Hepatocyte (in vitro differentiated cells): ENCODE data around the gene TMEM59. TPM values are rescaled to one million over a fixed set of nuclear protein-coding genes. Genes with fewer than 3 reads are reported as not detected.
A peak's percentile ranks its signal among the peaks of the same experiment; 100 is the strongest.
"Not testable (repeated sequence)": the region's sequence is repeated elsewhere in the genome, so short reads cannot be mapped to it uniquely, and the experiment has no call there.

ENCODE experiments used
- DNase-seq: peaks from one replicate; pipeline ENCODE4 v3.0.0-alpha.2; 2016; ENCODE audit warnings: low spot score
- H2AFZ ChIP-seq: fragments of 200-600 bp; sonication (generic); 2 replicates; pipeline ENCODE4 v1.6.0; 2016; ENCODE audit warnings: antibody characterized with exemption, mild to moderate bottlenecking
- H3K27ac ChIP-seq: fragments of 200-600 bp; sonication (generic); 2 replicates; pipeline ENCODE4 v1.5.1; 2016; ENCODE audit warnings: mild to moderate bottlenecking
- H3K27me3 ChIP-seq: fragments of 200-600 bp; sonication (generic); 2 replicates; pipeline ENCODE4 v1.6.1; 2016
- H3K36me3 ChIP-seq: fragments of 200-600 bp; sonication (generic); replicated peaks from 2 replicates; pipeline ENCODE4 v1.5.1; 2016; ENCODE audit warnings: low read depth; ENCODE audit not compliant: insufficient read depth
- H3K4me1 ChIP-seq: fragments of 200-600 bp; sonication (generic); 2 replicates; pipeline ENCODE4 v1.5.1; 2016; ENCODE audit warnings: mild to moderate bottlenecking, moderate library complexity; ENCODE audit not compliant: insufficient read depth
- H3K4me2 ChIP-seq: fragments of 200-600 bp; sonication (generic); 2 replicates; pipeline ENCODE4 v1.6.0; 2016
- H3K4me3 ChIP-seq: fragments of 200-600 bp; sonication (generic); 2 replicates; pipeline ENCODE4 v1.5.1; 2016; ENCODE audit warnings: mild to moderate bottlenecking
- H3K79me2 ChIP-seq: fragments of 200-600 bp; sonication (generic); 2 replicates; pipeline ENCODE4 v1.6.0; 2017; ENCODE audit warnings: mild to moderate bottlenecking
- H3K9me2 ChIP-seq: fragments of 200-600 bp; sonication (generic); replicated peaks from 2 replicates; pipeline ENCODE4 v1.6.0; 2017; ENCODE audit warnings: mild to moderate bottlenecking; ENCODE audit not compliant: insufficient read depth
- H3K9me3 ChIP-seq: fragments of 200-600 bp; sonication (generic); 2 replicates; pipeline ENCODE4 v1.5.1; 2016; ENCODE audit warnings: low read depth, mild to moderate bottlenecking
- H4K20me1 ChIP-seq: fragments of 200-600 bp; sonication (generic); 2 replicates; pipeline ENCODE4 v1.6.0; 2016; ENCODE audit warnings: mild to moderate bottlenecking; ENCODE audit not compliant: insufficient read depth, poor library complexity, severe bottlenecking
- CTCF ChIP-seq: fragments of 200-600 bp; sonication (generic); IDR thresholded peaks from 2 replicates; pipeline ENCODE4 v1.5.1; 2016; ENCODE audit warnings: antibody characterized with exemption, mild to moderate bottlenecking; ENCODE audit not compliant: poor library complexity
- EZH2 ChIP-seq: fragments of 200-600 bp; sonication (generic); IDR thresholded peaks from 2 replicates; pipeline ENCODE4 v1.6.1; 2016; ENCODE audit warnings: antibody characterized with exemption, mild to moderate bottlenecking, borderline replicate concordance
- EZH2phosphoT487 ChIP-seq: fragments of 200-600 bp; sonication (generic); IDR thresholded peaks from one replicate; pipeline ENCODE4 v1.6.1; 2018; ENCODE audit warnings: antibody characterized with exemption, mild to moderate bottlenecking, low read depth, moderate library complexity; ENCODE audit not compliant: unreplicated experiment, severe bottlenecking
- WGBS: methylation state at CpG from one replicate; pipeline ENCODE4 v1.1.6; 2016; ENCODE audit warnings: low lambda C conversion rate; ENCODE audit errors: missing lambda C conversion rate; 5-methylcytosine and 5-hydroxymethylcytosine counted together
- polyA plus RNA-seq: library from polyadenylated mRNA; unstranded; fragments of >200 nt; fragmentation: Nextera tagmentation; extraction: Ambion mirVana; gene quantifications from 2 replicates; pipeline ENCODE4 v1.2.1, GENCODE V29; 2016
- total RNA-seq: library from RNA; depleted of rRNA; stranded (reverse); fragments of >200 nt; gene quantifications from 2 replicates; pipeline ENCODE4 v1.2.3, GENCODE V29; 2014

TMEM59 gene
- total and polyA plus RNA-seq, 2 experiments from 2014 or later, result 714 to 1,181 TPM

- no peaks in the 10 kb centered on the region for H3K9me3 ChIP-seq
- WGBS, result 74% methylated on average over 7 of the region's 7 CpGs
- H4K20me1 ChIP-seq, result no peaks in the 10 kb centered on the region
- H2AFZ ChIP-seq, result no peak overlapping the region
- TF ChIP-seq EZH2, result no peak
- TF ChIP-seq CTCF, result no peak
- no peak for TF ChIP-seq EZH2phosphoT487
- no peak for DNase-seq
- no peaks in the 10 kb centered on the region for H3K36me3 ChIP-seq
- H3K4me2 ChIP-seq, result no peak overlapping the region
- H3K79me2 ChIP-seq, result no peaks in the 10 kb centered on the region
- no peak overlapping the region for H3K27ac ChIP-seq
- no peaks in the 10 kb centered on the region for H3K27me3 ChIP-seq
- H3K4me3 ChIP-seq, result no peak overlapping the region
- H3K4me1 ChIP-seq, result peaks cover 4% of the 10 kb centered on the region
- no peaks in the 10 kb centered on the region for H3K9me2 ChIP-seq
These were observed 43.9 kb upstream of the TMEM59 start for GRCh38 chr1:54096877-54097240.

- H3K79me2 ChIP-seq, result no peaks in the 10 kb centered on the region
- no peak overlapping the region for H2AFZ ChIP-seq
- peaks cover 4% of the 10 kb centered on the region for H3K4me1 ChIP-seq
- no peaks in the 10 kb centered on the region for H4K20me1 ChIP-seq
- H3K9me3 ChIP-seq, result no peaks in the 10 kb centered on the region
- no peak overlapping the region for H3K4me2 ChIP-seq
- DNase-seq, result no peak
- no peaks in the 10 kb centered on the region for H3K27me3 ChIP-seq
- WGBS, result 88% methylated on average over 25 of the region's 25 CpGs
- no peak overlapping the region for H3K4me3 ChIP-seq
- no peaks in the 10 kb centered on the region for H3K36me3 ChIP-seq
- H3K27ac ChIP-seq, result no peak overlapping the region
- no peaks in the 10 kb centered on the region for H3K9me2 ChIP-seq
- TF ChIP-seq EZH2phosphoT487, result no peak
- no peak for TF ChIP-seq CTCF
- no peak for TF ChIP-seq EZH2
These were observed 43.3 kb upstream of the TMEM59 start for GRCh38 chr1:54096227-54096876.

- 67% methylated on average over 8 of the region's 8 CpGs for WGBS
These were observed 42.7 kb upstream of the TMEM59 start for GRCh38 chr1:54095546-54096226.

DNA sequence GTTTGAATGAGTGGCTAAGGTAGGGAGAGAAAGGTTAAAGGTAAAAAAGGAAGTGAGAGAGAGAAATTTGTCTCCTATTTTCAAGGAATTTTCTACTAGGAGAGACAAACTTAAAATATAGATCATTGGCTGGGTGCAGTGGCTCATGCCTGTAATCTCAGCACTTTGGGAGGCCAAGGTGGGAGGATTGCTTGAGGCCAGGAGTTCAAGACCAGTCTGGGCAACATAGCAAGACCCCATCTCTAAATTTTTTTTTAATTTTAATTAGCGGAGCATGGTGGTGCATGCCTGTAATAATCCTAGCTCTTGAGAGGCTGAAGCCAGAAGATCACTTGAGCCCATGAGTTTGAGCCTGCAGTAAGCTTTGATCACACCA, 41.7 kb upstream of the TMEM59 start:
- not testable (repeated sequence) for H3K4me3 ChIP-seq, H4K20me1 ChIP-seq, H3K9me2 ChIP-seq, H3K79me2 ChIP-seq, H3K4me1 ChIP-seq, H2AFZ ChIP-seq, H3K27me3 ChIP-seq, H3K36me3 ChIP-seq, H3K9me3 ChIP-seq, DNase-seq
- peak overlapping the region; percentile 47 for H3K4me2 ChIP-seq
- WGBS, result 22% methylated on average over 1 of the region's 1 CpG
- H3K27ac ChIP-seq, result peak overlapping the region; percentile 86

More at GRCh38 chr1:54095546-54096226, 42.7 kb upstream of the TMEM59 start:
- no peak for DNase-seq
- Histone ChIP-seq H3K9me3 (no peaks in the 10 kb centered on the region), H3K36me3 (no peaks in the 10 kb centered on the region), H3K27ac (peak overlapping the region; percentile 86), H3K79me2 (no peaks in the 10 kb centered on the region), H3K4me3 (no peak overlapping the region), H3K4me1 (peaks cover 4% of the 10 kb centered on the region), H3K4me2 (no peak overlapping the region), H3K27me3 (no peaks in the 10 kb centered on the region), H3K9me2 (no peaks in the 10 kb centered on the region), H4K20me1 (no peaks in the 10 kb centered on the region), H2AFZ (no peak overlapping the region)
- TF ChIP-seq EZH2 (no peak), EZH2phosphoT487 (no peak), CTCF (no peak)
